ENCODE results near the gene KCND2.

Gene KCND2

GRCh38 chr7:120274482-120274881 is 1.5 kb downstream of the KCND2 start:
- in situ Hi-C loops (cut with HindIII; ENCODE audit: low pct_unique_long_range_greater_than_20kb, low sequenced_read_pairs), result no loop called here
- DNase-seq (ENCODE audit: low read depth in 1 of 2, low spot score in 1 of 2), result no peak
- TF ChIP-seq JUND (IDR thresholded peaks at IDR 0.05; ENCODE audit: low read depth), result no peak

- in situ Hi-C loops (cut with HindIII; ENCODE audit: low pct_unique_long_range_greater_than_20kb, low sequenced_read_pairs), result no loop called here
- DNase-seq (ENCODE audit: low read depth in 1 of 2, low spot score in 1 of 2), result no peak
- TF ChIP-seq JUND (IDR thresholded peaks at IDR 0.05; ENCODE audit: low read depth), result no peak
Observed at GRCh38 chr7:120274899-120275298, 1.9 kb downstream of the KCND2 start.

- in situ Hi-C loops (cut with HindIII; ENCODE audit: low pct_unique_long_range_greater_than_20kb, low sequenced_read_pairs), result no loop called here
- no peak for DNase-seq (ENCODE audit: low read depth in 1 of 2, low spot score in 1 of 2)
- TF ChIP-seq JUND (IDR thresholded peaks at IDR 0.05; ENCODE audit: low read depth), result no peak
Observed at GRCh38 chr7:120276720-120277119, 3.7 kb downstream of the KCND2 start.

GRCh38 chr7:120278773-120279172 is 5.8 kb downstream of the KCND2 start:
- no peak for DNase-seq (ENCODE audit: low read depth in 1 of 2, low spot score in 1 of 2)
- no peak for TF ChIP-seq JUND (IDR thresholded peaks at IDR 0.05; ENCODE audit: low read depth)
- in situ Hi-C loops (cut with HindIII; ENCODE audit: low pct_unique_long_range_greater_than_20kb, low sequenced_read_pairs), result no loop called here

- in situ Hi-C loops (cut with HindIII; ENCODE audit: low pct_unique_long_range_greater_than_20kb, low sequenced_read_pairs), result no loop called here
- no peak for DNase-seq (ENCODE audit: low read depth in 1 of 2, low spot score in 1 of 2)
- no peak for TF ChIP-seq JUND (IDR thresholded peaks at IDR 0.05; ENCODE audit: low read depth)
Observed at GRCh38 chr7:120280743-120281142, 7.8 kb downstream of the KCND2 start.

- DNase-seq (ENCODE audit: low read depth in 1 of 2, low spot score in 1 of 2), result no peak
- no peak for TF ChIP-seq JUND (IDR thresholded peaks at IDR 0.05; ENCODE audit: low read depth)
- in situ Hi-C loops (cut with HindIII; ENCODE audit: low pct_unique_long_range_greater_than_20kb, low sequenced_read_pairs), result no loop called here
Observed at GRCh38 chr7:120293027-120293426, 20.1 kb downstream of the KCND2 start.

- TF ChIP-seq JUND (IDR thresholded peaks at IDR 0.05; ENCODE audit: low read depth), result no peak
- in situ Hi-C loops (cut with HindIII; ENCODE audit: low pct_unique_long_range_greater_than_20kb, low sequenced_read_pairs), result no loop called here
- no peak for DNase-seq (ENCODE audit: low read depth in 1 of 2, low spot score in 1 of 2)
Observed at GRCh38 chr7:120302190-120302589, 29.2 kb downstream of the KCND2 start.

- in situ Hi-C loops (cut with HindIII; ENCODE audit: low pct_unique_long_range_greater_than_20kb, low sequenced_read_pairs), result no loop called here
- no peak for TF ChIP-seq JUND (IDR thresholded peaks at IDR 0.05; ENCODE audit: low read depth)
Observed at GRCh38 chr7:120303105-120303504, 30.1 kb downstream of the KCND2 start.

GRCh38 chr7:120304674-120305073 is 31.7 kb downstream of the KCND2 start:
- no peak for DNase-seq (ENCODE audit: low read depth in 1 of 2, low spot score in 1 of 2)
- in situ Hi-C loops (cut with HindIII; ENCODE audit: low pct_unique_long_range_greater_than_20kb, low sequenced_read_pairs), result no loop called here
- no peak for TF ChIP-seq JUND (IDR thresholded peaks at IDR 0.05; ENCODE audit: low read depth)

More at GRCh38 chr7:120303105-120303504, 30.1 kb downstream of the KCND2 start:
- no peak for DNase-seq (ENCODE audit: low read depth in 1 of 2, low spot score in 1 of 2)

GRCh38 chr7:120307991-120308545 is 35.1 kb downstream of the KCND2 start:
- no peak for TF ChIP-seq JUND (IDR thresholded peaks at IDR 0.05; ENCODE audit: low read depth)
- in situ Hi-C loops (cut with HindIII; ENCODE audit: low pct_unique_long_range_greater_than_20kb, low sequenced_read_pairs), result no loop called here
- DNase-seq (ENCODE audit: low read depth in 1 of 2, low spot score in 1 of 2), result no peak

- DNase-seq (ENCODE audit: low read depth in 1 of 2, low spot score in 1 of 2), result no peak
- in situ Hi-C loops (cut with HindIII; ENCODE audit: low pct_unique_long_range_greater_than_20kb, low sequenced_read_pairs), result no loop called here
- no peak for TF ChIP-seq JUND (IDR thresholded peaks at IDR 0.05; ENCODE audit: low read depth)
Observed at GRCh38 chr7:120311028-120311788, 38.2 kb downstream of the KCND2 start.

GRCh38 chr7:120320218-120320961 is 47.4 kb downstream of the KCND2 start:
- DNase-seq (ENCODE audit: low read depth in 1 of 2, low spot score in 1 of 2), result no peak
- no peak for TF ChIP-seq JUND (IDR thresholded peaks at IDR 0.05; ENCODE audit: low read depth)
- in situ Hi-C loops (cut with HindIII; ENCODE audit: low pct_unique_long_range_greater_than_20kb, low sequenced_read_pairs), result no loop called here

GRCh38 chr7:120327054-120327453 is 54.1 kb downstream of the KCND2 start:
- no peak for DNase-seq (ENCODE audit: low read depth in 1 of 2, low spot score in 1 of 2)
- in situ Hi-C loops (cut with HindIII; ENCODE audit: low pct_unique_long_range_greater_than_20kb, low sequenced_read_pairs), result no loop called here
- TF ChIP-seq JUND (IDR thresholded peaks at IDR 0.05; ENCODE audit: low read depth), result no peak

All from T47D (cell line).